GM23338 (cell line): ENCODE results near the gene ERO1A. TPM values are rescaled to one million over a fixed set of nuclear protein-coding genes. Genes with fewer than 3 reads are reported as not detected.

Source experiments
- ATAC-seq: fragments of 200-7000 bp; cut with Tn5 transposase; 3 replicates; pipeline ENCODE4 v1.9.1; 2020
- DNase-seq: peaks from one replicate; pipeline ENCODE4 v3.0.0-alpha.2; 2015; ENCODE audit warnings: low spot score
- H2AFZ ChIP-seq: fragments of 200-600 bp; sonication (generic); 2 replicates; pipeline ENCODE4 v1.8.0; 2016; ENCODE audit warnings: antibody characterized with exemption, mild to moderate bottlenecking, moderate library complexity
- H3F3A ChIP-seq: fragments of 200-600 bp; sonication (generic); replicated peaks from 2 replicates; pipeline ENCODE4 v1.8.0; 2017; ENCODE audit warnings: antibody characterized with exemption, mixed run types, low read depth
- H3K27ac ChIP-seq: fragments of 200-600 bp; sonication (generic); 2 replicates; pipeline ENCODE4 v1.6.1; 2016; ENCODE audit warnings: low read depth
- H3K27me3 ChIP-seq: fragments of 200-600 bp; sonication (generic); 2 replicates; pipeline ENCODE4 v1.8.0; 2016; ENCODE audit warnings: mild to moderate bottlenecking, mixed run types, moderate library complexity; ENCODE audit not compliant: insufficient read depth
- H3K36me3 ChIP-seq: fragments of 200-600 bp; sonication (generic); 2 replicates; pipeline ENCODE4 v1.8.0; 2016; ENCODE audit warnings: mild to moderate bottlenecking; ENCODE audit not compliant: insufficient read depth
- H3K4me1 ChIP-seq: fragments of 200-600 bp; sonication (generic); 2 replicates; pipeline ENCODE4 v1.8.0; 2016; ENCODE audit warnings: mild to moderate bottlenecking, moderate library complexity; ENCODE audit not compliant: insufficient read depth
- H3K4me2 ChIP-seq: fragments of 200-600 bp; sonication (generic); 2 replicates; pipeline ENCODE4 v1.7.1; 2017; ENCODE audit warnings: mixed run types
- H3K4me3 ChIP-seq: fragments of 200-600 bp; sonication (generic); 2 replicates; pipeline ENCODE4 v1.6.1; 2016; ENCODE audit warnings: mixed run types
- H3K79me2 ChIP-seq: fragments of 200-600 bp; sonication (generic); replicated peaks from 2 replicates; pipeline ENCODE4 v1.8.0; 2017; ENCODE audit warnings: mild to moderate bottlenecking; ENCODE audit not compliant: insufficient read depth
- H3K9me2 ChIP-seq: fragments of 200-600 bp; sonication (generic); 2 replicates; pipeline ENCODE4 v1.8.0; 2017; ENCODE audit not compliant: insufficient read depth
- H4K20me1 ChIP-seq: fragments of 200-600 bp; sonication (generic); replicated peaks from 2 replicates; pipeline ENCODE4 v1.8.0; 2017; ENCODE audit warnings: mild to moderate bottlenecking; ENCODE audit not compliant: insufficient read depth
- H3K27ac Mint-ChIP-seq: 2 replicates; pipeline ENCODE4 v1.8.0; 2020; ENCODE audit warnings: inconsistent platforms, mild to moderate bottlenecking, moderate library complexity, mixed read lengths
- H3K27me3 Mint-ChIP-seq: 3 replicates; pipeline ENCODE4 v1.8.0; 2022; ENCODE audit warnings: low read depth, mild to moderate bottlenecking, moderate library complexity, mixed read lengths, inconsistent platforms; ENCODE audit not compliant: insufficient read depth, poor library complexity
- H3K36me3 Mint-ChIP-seq: 3 replicates; pipeline ENCODE4 v1.8.0; 2021; ENCODE audit warnings: low read depth, mild to moderate bottlenecking, inconsistent platforms, moderate library complexity, mixed read lengths
- H3K4me1 Mint-ChIP-seq: 3 replicates; pipeline ENCODE4 v1.8.0; 2020; ENCODE audit warnings: mild to moderate bottlenecking, inconsistent platforms, mixed read lengths
- H3K4me3 Mint-ChIP-seq: 3 replicates; pipeline ENCODE4 v1.8.0; 2021; ENCODE audit warnings: moderate library complexity, mild to moderate bottlenecking, inconsistent platforms, mixed read lengths
- H3K9me3 Mint-ChIP-seq: 3 replicates; pipeline ENCODE4 v1.8.0; 2020; ENCODE audit warnings: moderate library complexity, mild to moderate bottlenecking, inconsistent platforms, mixed read lengths
- CREB1 ChIP-seq: fragments of 250-450 bp; sonication (Bioruptor Pico); IDR thresholded peaks from 2 replicates; pipeline ENCODE4 v1.5.0; 2020; ENCODE audit warnings: low read depth, mild to moderate bottlenecking, moderate library complexity
- EZH2 ChIP-seq: fragments of 200-600 bp; sonication (generic); IDR thresholded peaks from one replicate; pipeline ENCODE4 v1.8.0; 2017; ENCODE audit warnings: antibody characterized with exemption, mild to moderate bottlenecking, low read depth; ENCODE audit not compliant: unreplicated experiment
- JUNB ChIP-seq: IDR thresholded peaks from one replicate; pipeline ENCODE4 v1.6.1; 2016; ENCODE audit warnings: antibody characterized with exemption; ENCODE audit not compliant: unreplicated experiment
- NANOG ChIP-seq: IDR thresholded peaks from 2 replicates; pipeline ENCODE4 v1.6.1; 2016; ENCODE audit warnings: antibody characterized with exemption, borderline replicate concordance
- POLR2AphosphoS5 ChIP-seq: IDR thresholded peaks from 2 replicates; pipeline ENCODE4 v1.6.1; 2016; ENCODE audit warnings: antibody characterized with exemption, low read depth
- ZNF114 ChIP-seq: fragments of 250-450 bp; sonication (Bioruptor Pico); IDR thresholded peaks from 2 replicates; pipeline ENCODE4 v1.5.0; 2020; ENCODE audit warnings: mild to moderate bottlenecking, moderate library complexity
- polyA plus RNA-seq: library from polyadenylated mRNA; unstranded; fragments of >200 nt; fragmentation: Nextera tagmentation; extraction: Ambion mirVana; gene quantifications from 2 replicates; pipeline ENCODE4 v1.2.1, GENCODE V29; 2016
- total RNA-seq: library from RNA; depleted of rRNA; stranded (reverse); fragments of >200 nt; shearing (Covaris generic); gene quantifications from 2 replicates; pipeline ENCODE4 v1.2.3, GENCODE V29; 2014
- TF ChIP-seq, protein P1 (sequence below), 2 experiments: fragments of 200-600 bp in 1 of 2; sonication (generic) in 1 of 2; conservative IDR thresholded peaks; 2 replicates each; pipeline versions ENCODE4 v1.5.1 to v1.6.1; 2016 to 2017; ENCODE audit warnings: antibody characterized with exemption in 2 of 2, low read depth in 2 of 2, mild to moderate bottlenecking in 2 of 2, moderate library complexity in 1 of 2
- TF ChIP-seq, protein P2 (sequence below): IDR thresholded peaks from one replicate; pipeline ENCODE4 v1.6.1; 2018; ENCODE audit warnings: antibody characterized with exemption; ENCODE audit not compliant: unreplicated experiment
- TF ChIP-seq, protein P3 (sequence below): fragments of 250-450 bp; sonication (Bioruptor Pico); IDR thresholded peaks from 2 replicates; pipeline ENCODE4 v1.5.0; 2020; ENCODE audit warnings: mild to moderate bottlenecking, moderate library complexity

The ERO1A gene
- total and polyA plus RNA-seq, 2 experiments from 2014 or later, result 25.2 to 44.7 TPM

GRCh38 chr14:52738409-52738808, 43.1 kb upstream of the ERO1A start:
- ATAC-seq, result no peak
- Histone ChIP-seq H3K36me3 (no peaks in the 10 kb centered on the region), H3K4me2 (no peak overlapping the region), H3K9me2 (no peaks in the 10 kb centered on the region), H2AFZ (no peak overlapping the region), H4K20me1 (peaks cover 5% of the 10 kb centered on the region), H3K79me2 (peaks cover 100% of the 10 kb centered on the region), H3K4me1 (peaks cover 26% of the 10 kb centered on the region), H3K27ac (no peak overlapping the region), H3K27me3 (no peaks in the 10 kb centered on the region), H3F3A (no peaks in the 10 kb centered on the region), H3K4me3 (no peak overlapping the region)
- Mint-ChIP-seq H3K36me3 (peaks cover 29% of the 10 kb centered on the region), H3K27ac (no peak overlapping the region), H3K9me3 (no peaks in the 10 kb centered on the region), H3K4me3 (no peak overlapping the region), H3K4me1 (peaks cover 46% of the 10 kb centered on the region), H3K27me3 (no peaks in the 10 kb centered on the region)
- no peak for DNase-seq
- TF ChIP-seq JUNB (no peak), CREB1 (CRISPR knock-in tag) (no peak)

DNA sequence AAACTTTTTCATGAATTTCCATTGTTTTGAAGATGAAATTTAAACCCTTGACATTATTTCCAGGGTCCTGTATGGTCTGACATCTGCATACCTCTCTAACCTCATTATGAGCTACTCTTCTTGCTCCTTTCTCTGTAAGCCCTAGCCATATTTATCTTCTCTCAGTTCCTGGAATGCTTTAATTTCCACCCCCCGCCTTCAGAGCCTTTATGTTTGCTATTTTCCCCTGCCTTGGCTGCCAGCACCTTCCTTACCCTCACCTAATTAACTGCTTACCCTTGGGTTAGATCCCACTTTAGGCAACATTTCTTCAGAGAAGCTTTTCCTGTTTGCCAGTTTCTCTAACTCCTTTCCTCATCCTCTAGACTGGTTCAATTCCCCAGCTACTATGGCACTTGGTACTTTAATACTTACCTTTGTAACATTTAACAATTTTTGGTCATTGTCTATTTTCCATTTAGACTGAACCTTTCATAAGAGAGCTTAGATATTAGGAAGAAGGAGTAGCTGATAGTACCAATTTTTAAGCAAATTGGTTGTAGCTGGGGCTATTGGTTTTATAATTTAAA, 40.6 kb upstream of the ERO1A start:
- Mint-ChIP-seq H3K27me3 (peaks cover 1% of the 10 kb centered on the region), H3K4me1 (peaks cover 49% of the 10 kb centered on the region), H3K9me3 (no peaks in the 10 kb centered on the region), H3K36me3 (peaks cover 44% of the 10 kb centered on the region), H3K4me3 (peak overlapping the region; percentile 26; the same call in 2 of the 3 replicates), H3K27ac (peak overlapping the region; percentile 20; the same call in 1 of the 2 replicates)
- Histone ChIP-seq H3K4me2 (peak overlapping the region; percentile 22; the same call in 1 of the 2 replicates), H4K20me1 (peaks cover 5% of the 10 kb centered on the region; the same call in 1 of the 2 replicates), H2AFZ (no peak overlapping the region), H3F3A (no peaks in the 10 kb centered on the region), H3K9me2 (no peaks in the 10 kb centered on the region), H3K4me3 (peak overlapping the region; percentile 10), H3K79me2 (peaks cover 100% of the 10 kb centered on the region), H3K4me1 (peaks cover 26% of the 10 kb centered on the region), H3K27me3 (no peaks in the 10 kb centered on the region), H3K27ac (peak overlapping the region; percentile 5), H3K36me3 (no peaks in the 10 kb centered on the region)
- peak; percentile 29 for DNase-seq
- peak; percentile 31 for ATAC-seq
- TF ChIP-seq NANOG (no peak), JUNB (no peak), EZH2 (no peak), ZNF114 (CRISPR knock-in tag) (no peak), POLR2AphosphoS5 (no peak)
- TF ChIP-seq, protein P1, sequence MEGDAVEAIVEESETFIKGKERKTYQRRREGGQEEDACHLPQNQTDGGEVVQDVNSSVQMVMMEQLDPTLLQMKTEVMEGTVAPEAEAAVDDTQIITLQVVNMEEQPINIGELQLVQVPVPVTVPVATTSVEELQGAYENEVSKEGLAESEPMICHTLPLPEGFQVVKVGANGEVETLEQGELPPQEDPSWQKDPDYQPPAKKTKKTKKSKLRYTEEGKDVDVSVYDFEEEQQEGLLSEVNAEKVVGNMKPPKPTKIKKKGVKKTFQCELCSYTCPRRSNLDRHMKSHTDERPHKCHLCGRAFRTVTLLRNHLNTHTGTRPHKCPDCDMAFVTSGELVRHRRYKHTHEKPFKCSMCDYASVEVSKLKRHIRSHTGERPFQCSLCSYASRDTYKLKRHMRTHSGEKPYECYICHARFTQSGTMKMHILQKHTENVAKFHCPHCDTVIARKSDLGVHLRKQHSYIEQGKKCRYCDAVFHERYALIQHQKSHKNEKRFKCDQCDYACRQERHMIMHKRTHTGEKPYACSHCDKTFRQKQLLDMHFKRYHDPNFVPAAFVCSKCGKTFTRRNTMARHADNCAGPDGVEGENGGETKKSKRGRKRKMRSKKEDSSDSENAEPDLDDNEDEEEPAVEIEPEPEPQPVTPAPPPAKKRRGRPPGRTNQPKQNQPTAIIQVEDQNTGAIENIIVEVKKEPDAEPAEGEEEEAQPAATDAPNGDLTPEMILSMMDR (conservative IDR thresholded peaks at IDR 0.05; ENCODE audit: low read depth in 2 of 2), result no peak
- TF ChIP-seq, protein P2, sequence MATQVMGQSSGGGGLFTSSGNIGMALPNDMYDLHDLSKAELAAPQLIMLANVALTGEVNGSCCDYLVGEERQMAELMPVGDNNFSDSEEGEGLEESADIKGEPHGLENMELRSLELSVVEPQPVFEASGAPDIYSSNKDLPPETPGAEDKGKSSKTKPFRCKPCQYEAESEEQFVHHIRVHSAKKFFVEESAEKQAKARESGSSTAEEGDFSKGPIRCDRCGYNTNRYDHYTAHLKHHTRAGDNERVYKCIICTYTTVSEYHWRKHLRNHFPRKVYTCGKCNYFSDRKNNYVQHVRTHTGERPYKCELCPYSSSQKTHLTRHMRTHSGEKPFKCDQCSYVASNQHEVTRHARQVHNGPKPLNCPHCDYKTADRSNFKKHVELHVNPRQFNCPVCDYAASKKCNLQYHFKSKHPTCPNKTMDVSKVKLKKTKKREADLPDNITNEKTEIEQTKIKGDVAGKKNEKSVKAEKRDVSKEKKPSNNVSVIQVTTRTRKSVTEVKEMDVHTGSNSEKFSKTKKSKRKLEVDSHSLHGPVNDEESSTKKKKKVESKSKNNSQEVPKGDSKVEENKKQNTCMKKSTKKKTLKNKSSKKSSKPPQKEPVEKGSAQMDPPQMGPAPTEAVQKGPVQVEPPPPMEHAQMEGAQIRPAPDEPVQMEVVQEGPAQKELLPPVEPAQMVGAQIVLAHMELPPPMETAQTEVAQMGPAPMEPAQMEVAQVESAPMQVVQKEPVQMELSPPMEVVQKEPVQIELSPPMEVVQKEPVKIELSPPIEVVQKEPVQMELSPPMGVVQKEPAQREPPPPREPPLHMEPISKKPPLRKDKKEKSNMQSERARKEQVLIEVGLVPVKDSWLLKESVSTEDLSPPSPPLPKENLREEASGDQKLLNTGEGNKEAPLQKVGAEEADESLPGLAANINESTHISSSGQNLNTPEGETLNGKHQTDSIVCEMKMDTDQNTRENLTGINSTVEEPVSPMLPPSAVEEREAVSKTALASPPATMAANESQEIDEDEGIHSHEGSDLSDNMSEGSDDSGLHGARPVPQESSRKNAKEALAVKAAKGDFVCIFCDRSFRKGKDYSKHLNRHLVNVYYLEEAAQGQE, result no peak
- TF ChIP-seq, protein P3, sequence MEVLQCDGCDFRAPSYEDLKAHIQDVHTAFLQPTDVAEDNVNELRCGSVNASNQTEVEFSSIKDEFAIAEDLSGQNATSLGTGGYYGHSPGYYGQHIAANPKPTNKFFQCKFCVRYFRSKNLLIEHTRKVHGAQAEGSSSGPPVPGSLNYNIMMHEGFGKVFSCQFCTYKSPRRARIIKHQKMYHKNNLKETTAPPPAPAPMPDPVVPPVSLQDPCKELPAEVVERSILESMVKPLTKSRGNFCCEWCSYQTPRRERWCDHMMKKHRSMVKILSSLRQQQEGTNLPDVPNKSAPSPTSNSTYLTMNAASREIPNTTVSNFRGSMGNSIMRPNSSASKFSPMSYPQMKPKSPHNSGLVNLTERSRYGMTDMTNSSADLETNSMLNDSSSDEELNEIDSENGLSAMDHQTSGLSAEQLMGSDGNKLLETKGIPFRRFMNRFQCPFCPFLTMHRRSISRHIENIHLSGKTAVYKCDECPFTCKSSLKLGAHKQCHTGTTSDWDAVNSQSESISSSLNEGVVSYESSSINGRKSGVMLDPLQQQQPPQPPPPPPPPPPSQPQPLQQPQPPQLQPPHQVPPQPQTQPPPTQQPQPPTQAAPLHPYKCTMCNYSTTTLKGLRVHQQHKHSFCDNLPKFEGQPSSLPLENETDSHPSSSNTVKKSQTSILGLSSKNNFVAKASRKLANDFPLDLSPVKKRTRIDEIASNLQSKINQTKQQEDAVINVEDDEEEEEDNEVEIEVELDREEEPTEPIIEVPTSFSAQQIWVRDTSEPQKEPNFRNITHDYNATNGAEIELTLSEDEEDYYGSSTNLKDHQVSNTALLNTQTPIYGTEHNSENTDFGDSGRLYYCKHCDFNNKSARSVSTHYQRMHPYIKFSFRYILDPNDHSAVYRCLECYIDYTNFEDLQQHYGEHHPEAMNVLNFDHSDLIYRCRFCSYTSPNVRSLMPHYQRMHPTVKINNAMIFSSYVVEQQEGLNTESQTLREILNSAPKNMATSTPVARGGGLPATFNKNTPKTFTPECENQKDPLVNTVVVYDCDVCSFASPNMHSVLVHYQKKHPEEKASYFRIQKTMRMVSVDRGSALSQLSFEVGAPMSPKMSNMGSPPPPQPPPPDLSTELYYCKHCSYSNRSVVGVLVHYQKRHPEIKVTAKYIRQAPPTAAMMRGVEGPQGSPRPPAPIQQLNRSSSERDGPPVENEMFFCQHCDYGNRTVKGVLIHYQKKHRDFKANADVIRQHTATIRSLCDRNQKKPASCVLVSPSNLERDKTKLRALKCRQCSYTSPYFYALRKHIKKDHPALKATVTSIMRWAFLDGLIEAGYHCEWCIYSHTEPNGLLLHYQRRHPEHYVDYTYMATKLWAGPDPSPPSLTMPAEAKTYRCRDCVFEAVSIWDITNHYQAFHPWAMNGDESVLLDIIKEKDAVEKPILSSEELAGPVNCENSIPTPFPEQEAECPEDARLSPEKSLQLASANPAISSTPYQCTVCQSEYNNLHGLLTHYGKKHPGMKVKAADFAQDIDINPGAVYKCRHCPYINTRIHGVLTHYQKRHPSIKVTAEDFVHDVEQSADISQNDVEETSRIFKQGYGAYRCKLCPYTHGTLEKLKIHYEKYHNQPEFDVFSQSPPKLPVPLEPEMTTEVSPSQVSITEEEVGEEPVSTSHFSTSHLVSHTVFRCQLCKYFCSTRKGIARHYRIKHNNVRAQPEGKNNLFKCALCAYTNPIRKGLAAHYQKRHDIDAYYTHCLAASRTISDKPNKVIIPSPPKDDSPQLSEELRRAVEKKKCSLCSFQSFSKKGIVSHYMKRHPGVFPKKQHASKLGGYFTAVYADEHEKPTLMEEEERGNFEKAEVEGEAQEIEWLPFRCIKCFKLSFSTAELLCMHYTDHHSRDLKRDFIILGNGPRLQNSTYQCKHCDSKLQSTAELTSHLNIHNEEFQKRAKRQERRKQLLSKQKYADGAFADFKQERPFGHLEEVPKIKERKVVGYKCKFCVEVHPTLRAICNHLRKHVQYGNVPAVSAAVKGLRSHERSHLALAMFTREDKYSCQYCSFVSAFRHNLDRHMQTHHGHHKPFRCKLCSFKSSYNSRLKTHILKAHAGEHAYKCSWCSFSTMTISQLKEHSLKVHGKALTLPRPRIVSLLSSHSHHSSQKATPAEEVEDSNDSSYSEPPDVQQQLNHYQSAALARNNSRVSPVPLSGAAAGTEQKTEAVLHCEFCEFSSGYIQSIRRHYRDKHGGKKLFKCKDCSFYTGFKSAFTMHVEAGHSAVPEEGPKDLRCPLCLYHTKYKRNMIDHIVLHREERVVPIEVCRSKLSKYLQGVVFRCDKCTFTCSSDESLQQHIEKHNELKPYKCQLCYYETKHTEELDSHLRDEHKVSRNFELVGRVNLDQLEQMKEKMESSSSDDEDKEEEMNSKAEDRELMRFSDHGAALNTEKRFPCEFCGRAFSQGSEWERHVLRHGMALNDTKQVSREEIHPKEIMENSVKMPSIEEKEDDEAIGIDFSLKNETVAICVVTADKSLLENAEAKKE (CRISPR knock-in tag), result no peak
